HepG2 (cell line): Measurements from ENCODE around the gene RANBP2. TPM values are rescaled to one million over a fixed set of nuclear protein-coding genes. Genes with fewer than 3 reads are reported as not detected.
A peak's percentile ranks its signal among the peaks of the same experiment; 100 is the strongest.

Experiments used
- CEBPB ChIP-seq: IDR thresholded peaks from 2 replicates; pipeline ENCODE4 v1.6.1; 2011; ENCODE audit warnings: low read depth, low read length, improper control_type of control experiment, borderline replicate concordance
- EHMT2 ChIP-seq: fragments of 200-600 bp; sonication (generic); IDR thresholded peaks from 2 replicates; pipeline ENCODE4 v1.7.0; 2017; ENCODE audit warnings: antibody characterized with exemption, low read depth, low read length, borderline replicate concordance
- GFI1 ChIP-seq: sonication (generic); formaldehyde crosslinking; IDR thresholded peaks from 2 replicates; pipeline ENCODE4 v1.5.0; 2020; ENCODE audit warnings: missing genetic modification reagents, mild to moderate bottlenecking, borderline replicate concordance
- HDAC2 ChIP-seq: sonication (generic); formaldehyde crosslinking; IDR thresholded peaks from 2 replicates; pipeline ENCODE4 v1.4.0; 2020; ENCODE audit warnings: missing genetic modification reagents
- HMG20A ChIP-seq: IDR thresholded peaks from 2 replicates; pipeline ENCODE4 v1.6.1; 2016; ENCODE audit warnings: borderline replicate concordance
- HNRNPUL1 ChIP-seq: fragments of 200-400 bp; formaldehyde crosslinking; IDR thresholded peaks from 2 replicates; pipeline ENCODE4 v1.6.1; 2017; ENCODE audit warnings: low read depth, mild to moderate bottlenecking, low read length, moderate library complexity
- KLF11 ChIP-seq: IDR thresholded peaks from 2 replicates; pipeline ENCODE4 v1.6.1; 2016; ENCODE audit warnings: missing compliant biosample characterization
- KLF16 ChIP-seq, 2 experiments: sonication (generic) in 1 of 2; formaldehyde crosslinking in 1 of 2; IDR thresholded peaks; 2 replicates each; pipeline versions ENCODE4 v1.6.1 to v1.8.0; 2016 to 2023; ENCODE audit warnings: missing genetic modification reagents in 2 of 2, missing compliant biosample characterization in 1 of 2
- MBD4 ChIP-seq: IDR thresholded peaks from 2 replicates; pipeline ENCODE4 v1.6.1; 2012; ENCODE audit warnings: low read length, inconsistent platforms, borderline replicate concordance
- POLR2G ChIP-seq: fragments of 200-400 bp; formaldehyde crosslinking; IDR thresholded peaks from 2 replicates; pipeline ENCODE4 v1.6.1; 2018; ENCODE audit warnings: mild to moderate bottlenecking, low read depth, low read length, moderate library complexity
- SOX13 ChIP-seq, 3 experiments: fragments of 450-650 bp in 1 of 3; sonication (generic) in 1 of 3; formaldehyde crosslinking in 1 of 3; IDR thresholded peaks in 2 of 3; conservative IDR thresholded peaks in 1 of 3; 2 replicates each; pipeline versions ENCODE4 v1.5.0 to v1.6.1; 2016 to 2020; ENCODE audit warnings: antibody characterized with exemption in 1 of 3, mild to moderate bottlenecking in 1 of 3, missing compliant biosample characterization in 1 of 3, missing genetic modification reagents in 1 of 3, moderate library complexity in 1 of 3
- SOX6 ChIP-seq, 2 experiments: fragments of 450-650 bp in 1 of 2; sonication (generic) in 1 of 2; formaldehyde crosslinking in 1 of 2; IDR thresholded peaks; 2 replicates each; pipeline versions ENCODE4 v1.4.0 to v1.6.1; 2017 to 2020; ENCODE audit warnings: antibody characterized with exemption in 1 of 2, mild to moderate bottlenecking in 1 of 2, missing genetic modification reagents in 1 of 2
- SRSF4 ChIP-seq: fragments of 200-400 bp; formaldehyde crosslinking; IDR thresholded peaks from one replicate; pipeline ENCODE4 v1.6.1; 2018; ENCODE audit warnings: mild to moderate bottlenecking, low read depth, low read length, moderate library complexity; ENCODE audit not compliant: poor library complexity, severe bottlenecking
- ZMYM4 ChIP-seq: sonication (generic); formaldehyde crosslinking; IDR thresholded peaks from 2 replicates; pipeline ENCODE4 v1.8.1; 2023; ENCODE audit warnings: mild to moderate bottlenecking, missing genetic modification reagents
- ZNF207 ChIP-seq: fragments of 450-650 bp; IDR thresholded peaks from 2 replicates; pipeline ENCODE4 v1.6.1; 2016; ENCODE audit warnings: antibody characterized with exemption, borderline replicate concordance
- ZNF24 ChIP-seq: fragments of 450-650 bp; IDR thresholded peaks from 2 replicates; pipeline ENCODE4 v1.6.1; 2017; ENCODE audit warnings: antibody characterized with exemption, mild to moderate bottlenecking
- ZNF383 ChIP-seq: sonication (generic); formaldehyde crosslinking; IDR thresholded peaks from 2 replicates; pipeline ENCODE4 v1.4.0; 2020; ENCODE audit warnings: missing genetic modification reagents, mild to moderate bottlenecking, borderline replicate concordance
- ZNF724P ChIP-seq: sonication (generic); formaldehyde crosslinking; IDR thresholded peaks from 2 replicates; pipeline ENCODE4 v1.8.0; 2022; ENCODE audit warnings: missing genetic modification reagents, borderline replicate concordance
- polyA plus RNA-seq, 8 experiments: library from polyadenylated mRNA; depleted of rRNA in 3 of 8; stranded (reverse) in 7 of 8; unstranded in 1 of 8; fragments of >200 nt; fragmentation: Illumina TruSeq in 4 of 8; extraction: Trizol in 4 of 8; gene quantifications; 2 replicates each; pipeline versions ENCODE4 v1.2.1 to v1.2.3, GENCODE V29; 2011 to 2016; ENCODE audit warnings: low read depth in 4 of 8, missing spikeins in 1 of 8, mixed read lengths in 1 of 8; ENCODE audit not compliant: insufficient read depth in 1 of 8
- total RNA-seq, 5 experiments: library from RNA; depleted of rRNA; stranded (reverse); fragments of >200 nt; fragmentation: Illumina TruSeq; extraction: Trizol; gene quantifications; 2 replicates each; pipeline ENCODE4 v1.2.3, GENCODE V29; 2016; ENCODE audit warnings: low read depth in 1 of 5
- TF ChIP-seq, protein P1 (sequence below), 2 experiments: sonication (generic) in 1 of 2; formaldehyde crosslinking in 1 of 2; IDR thresholded peaks; 2 replicates each; pipeline versions ENCODE4 v1.4.0 to v1.6.1; 2016 to 2020; ENCODE audit warnings: borderline replicate concordance in 1 of 2, low read depth in 1 of 2, mild to moderate bottlenecking in 1 of 2, missing genetic modification reagents in 1 of 2
- TF ChIP-seq, protein P2 (sequence below): sonication (generic); formaldehyde crosslinking; IDR thresholded peaks from 2 replicates; pipeline ENCODE4 v1.5.0; 2020; ENCODE audit warnings: mild to moderate bottlenecking, missing genetic modification reagents, borderline replicate concordance

RANBP2 gene
- total and polyA plus RNA-seq, 2 of the 13 experiments (the other 11 are each of a cell fraction or from before 2014, with no cell fraction given) = 12.2 to 87.0 TPM

DNA sequence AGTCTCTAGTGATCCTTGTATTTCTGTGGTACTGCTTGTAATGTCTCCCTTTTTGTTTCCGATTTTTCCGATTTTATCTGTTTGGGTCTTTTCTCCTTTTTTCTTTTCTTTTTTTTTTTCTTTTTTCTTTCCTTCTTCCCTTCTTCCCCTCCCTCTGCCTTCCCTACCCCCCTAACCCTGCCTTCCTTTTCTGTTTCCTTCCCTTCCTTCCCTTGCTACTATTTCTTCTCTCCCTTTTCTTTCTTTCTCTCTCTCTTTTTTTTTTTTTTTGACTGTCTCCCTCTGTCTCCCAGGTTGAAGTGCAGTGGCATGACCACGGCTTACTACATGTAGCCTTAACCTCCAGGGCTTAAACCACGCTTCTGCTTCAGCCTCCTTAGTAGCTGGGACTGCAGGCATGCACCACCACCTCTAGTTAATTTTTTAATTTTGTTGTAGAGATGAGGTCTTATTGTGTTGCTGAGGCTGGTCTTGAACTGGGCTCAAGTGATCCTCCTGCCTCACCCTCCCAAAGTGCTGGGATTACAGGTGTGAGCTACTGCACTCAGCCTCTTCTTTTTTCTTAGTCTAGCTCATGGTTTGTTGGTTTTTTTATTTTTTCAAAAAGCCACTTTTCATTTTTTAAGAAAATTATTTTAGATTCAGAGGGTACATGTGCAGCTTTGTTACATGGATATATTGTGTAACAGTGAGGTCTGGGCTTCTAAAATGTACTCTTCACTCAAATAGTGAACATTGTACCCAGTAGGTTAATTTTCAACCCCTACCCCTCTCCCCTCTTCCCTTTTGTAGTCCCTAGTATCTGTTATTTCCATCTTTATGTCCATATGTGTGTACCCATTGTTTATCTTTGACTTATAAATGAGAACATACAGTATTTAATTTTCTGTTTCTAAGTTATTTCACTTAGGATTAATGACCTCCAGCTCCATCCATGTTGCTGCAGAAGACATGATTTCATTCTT, 92.0 kb downstream of the RANBP2 start (continued):
- TF ChIP-seq, protein P1, sequence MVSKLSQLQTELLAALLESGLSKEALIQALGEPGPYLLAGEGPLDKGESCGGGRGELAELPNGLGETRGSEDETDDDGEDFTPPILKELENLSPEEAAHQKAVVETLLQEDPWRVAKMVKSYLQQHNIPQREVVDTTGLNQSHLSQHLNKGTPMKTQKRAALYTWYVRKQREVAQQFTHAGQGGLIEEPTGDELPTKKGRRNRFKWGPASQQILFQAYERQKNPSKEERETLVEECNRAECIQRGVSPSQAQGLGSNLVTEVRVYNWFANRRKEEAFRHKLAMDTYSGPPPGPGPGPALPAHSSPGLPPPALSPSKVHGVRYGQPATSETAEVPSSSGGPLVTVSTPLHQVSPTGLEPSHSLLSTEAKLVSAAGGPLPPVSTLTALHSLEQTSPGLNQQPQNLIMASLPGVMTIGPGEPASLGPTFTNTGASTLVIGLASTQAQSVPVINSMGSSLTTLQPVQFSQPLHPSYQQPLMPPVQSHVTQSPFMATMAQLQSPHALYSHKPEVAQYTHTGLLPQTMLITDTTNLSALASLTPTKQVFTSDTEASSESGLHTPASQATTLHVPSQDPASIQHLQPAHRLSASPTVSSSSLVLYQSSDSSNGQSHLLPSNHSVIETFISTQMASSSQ (IDR thresholded peaks at IDR 0.05; ENCODE audit: low read depth) = peak; percentile 91
- TF ChIP-seq, protein P1 (CRISPR knock-in tag; IDR thresholded peaks at IDR 0.05; ENCODE audit: borderline replicate concordance) = peak; percentile 94; the same call in 1 of the 2 replicates
- peak; percentile 84 for TF ChIP-seq CEBPB
- no peak for TF ChIP-seq ZNF724P (CRISPR knock-in tag)
- TF ChIP-seq ZNF383 (CRISPR knock-in tag) = no peak
- TF ChIP-seq, protein P2, sequence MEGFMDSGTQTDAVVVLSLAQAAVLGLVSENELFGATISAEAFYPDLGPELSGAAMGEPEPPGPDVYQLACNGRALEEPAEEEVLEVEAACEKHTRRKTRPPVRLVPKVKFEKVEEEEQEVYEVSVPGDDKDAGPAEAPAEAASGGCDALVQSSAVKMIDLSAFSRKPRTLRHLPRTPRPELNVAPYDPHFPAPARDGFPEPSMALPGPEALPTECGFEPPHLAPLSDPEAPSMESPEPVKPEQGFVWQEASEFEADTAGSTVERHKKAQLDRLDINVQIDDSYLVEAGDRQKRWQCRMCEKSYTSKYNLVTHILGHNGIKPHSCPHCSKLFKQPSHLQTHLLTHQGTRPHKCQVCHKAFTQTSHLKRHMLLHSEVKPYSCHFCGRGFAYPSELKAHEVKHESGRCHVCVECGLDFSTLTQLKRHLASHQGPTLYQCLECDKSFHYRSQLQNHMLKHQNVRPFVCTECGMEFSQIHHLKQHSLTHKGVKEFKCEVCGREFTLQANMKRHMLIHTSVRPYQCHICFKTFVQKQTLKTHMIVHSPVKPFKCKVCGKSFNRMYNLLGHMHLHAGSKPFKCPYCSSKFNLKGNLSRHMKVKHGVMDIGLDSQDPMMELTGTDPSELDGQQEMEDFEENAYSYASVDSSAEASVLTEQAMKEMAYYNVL (CRISPR knock-in tag) = no peak
- TF ChIP-seq HDAC2 = no peak
- peak; percentile 47; the same call in 1 of the 2 replicates for TF ChIP-seq ZMYM4
- peak in 1 of 2 experiments; percentile 52; a peak in 1 of 4 replicates for TF ChIP-seq KLF16 (CRISPR knock-in tag; IDR thresholded peaks at IDR 0.05)
- TF ChIP-seq EHMT2 = no peak
- no peak for TF ChIP-seq MBD4
- no peak for TF ChIP-seq KLF11 (CRISPR knock-in tag)
- TF ChIP-seq HNRNPUL1 = peak; percentile 87
- no peak for TF ChIP-seq SOX6 (IDR thresholded peaks at IDR 0.05)
- peak; percentile 83 for TF ChIP-seq SOX6 (CRISPR knock-in tag; IDR thresholded peaks at IDR 0.05)
- no peak for TF ChIP-seq SOX13 (IDR thresholded peaks at IDR 0.05)
- peak in 1 of 2 experiments; percentile 80; a peak in 2 of 4 replicates for TF ChIP-seq SOX13 (CRISPR knock-in tag; conservative IDR thresholded peaks at IDR 0.05 in 1 of 2, IDR thresholded peaks at IDR 0.05 in 1 of 2)
- no peak for TF ChIP-seq POLR2G
- peak; percentile 11; the same call in 1 of the 2 replicates for TF ChIP-seq HMG20A
- TF ChIP-seq ZNF24 = no peak
- no peak for TF ChIP-seq SRSF4
- TF ChIP-seq ZNF207 = no peak
- 0 out of 2 replicates have a peak, but pooled peaks have one; percentile 17 for TF ChIP-seq GFI1
